ENCODE results near the gene MICAL2.

The MICAL2 gene

DNA sequence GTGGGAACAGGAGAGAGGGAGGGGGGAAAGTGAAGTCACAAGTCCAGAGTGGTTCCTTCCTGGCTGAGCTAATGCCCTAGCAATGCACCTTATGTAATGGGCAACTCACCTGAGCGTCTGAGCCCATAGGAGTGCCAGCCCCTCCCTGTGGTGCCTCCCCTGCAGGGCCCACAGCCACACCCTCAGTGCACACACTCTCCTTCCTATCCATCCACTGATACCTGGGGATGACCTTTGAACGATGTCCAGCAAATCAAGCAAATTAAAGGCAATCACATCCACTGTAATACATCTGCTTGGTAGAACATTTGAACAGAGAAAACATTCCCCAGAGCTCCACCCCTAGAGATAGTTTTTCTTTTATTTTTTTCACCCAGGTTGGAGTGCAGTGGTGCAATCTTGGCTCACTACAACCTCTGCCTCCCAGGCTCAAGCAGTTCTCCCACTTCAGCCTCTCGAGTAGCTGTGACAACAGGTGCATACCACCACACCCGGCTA lies 19.6 kb upstream of the MICAL2 start:
- H2AFZ ChIP-seq = no peak overlapping the region
- H3K36me3 ChIP-seq (ENCODE audit: control insufficient read depth, insufficient read depth, low read length) = no peaks in the 10 kb centered on the region
- no peaks in the 10 kb centered on the region for H3K9me3 ChIP-seq (ENCODE audit: control insufficient read depth, low read length)
- H3K4me3 ChIP-seq (ENCODE audit: low read depth, low read length) = no peak overlapping the region
- H3K4me2 ChIP-seq (ENCODE audit: low read length) = no peak overlapping the region
- no peaks in the 10 kb centered on the region for H3K4me1 ChIP-seq
- H3K79me2 ChIP-seq = no peaks in the 10 kb centered on the region
- TF ChIP-seq, protein P1, sequence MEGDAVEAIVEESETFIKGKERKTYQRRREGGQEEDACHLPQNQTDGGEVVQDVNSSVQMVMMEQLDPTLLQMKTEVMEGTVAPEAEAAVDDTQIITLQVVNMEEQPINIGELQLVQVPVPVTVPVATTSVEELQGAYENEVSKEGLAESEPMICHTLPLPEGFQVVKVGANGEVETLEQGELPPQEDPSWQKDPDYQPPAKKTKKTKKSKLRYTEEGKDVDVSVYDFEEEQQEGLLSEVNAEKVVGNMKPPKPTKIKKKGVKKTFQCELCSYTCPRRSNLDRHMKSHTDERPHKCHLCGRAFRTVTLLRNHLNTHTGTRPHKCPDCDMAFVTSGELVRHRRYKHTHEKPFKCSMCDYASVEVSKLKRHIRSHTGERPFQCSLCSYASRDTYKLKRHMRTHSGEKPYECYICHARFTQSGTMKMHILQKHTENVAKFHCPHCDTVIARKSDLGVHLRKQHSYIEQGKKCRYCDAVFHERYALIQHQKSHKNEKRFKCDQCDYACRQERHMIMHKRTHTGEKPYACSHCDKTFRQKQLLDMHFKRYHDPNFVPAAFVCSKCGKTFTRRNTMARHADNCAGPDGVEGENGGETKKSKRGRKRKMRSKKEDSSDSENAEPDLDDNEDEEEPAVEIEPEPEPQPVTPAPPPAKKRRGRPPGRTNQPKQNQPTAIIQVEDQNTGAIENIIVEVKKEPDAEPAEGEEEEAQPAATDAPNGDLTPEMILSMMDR (IDR thresholded peaks at IDR 0.05) = no peak
- no peak overlapping the region for H3K9ac ChIP-seq
- H3K27ac ChIP-seq = no peak overlapping the region
- H3K27me3 ChIP-seq (ENCODE audit: control insufficient read depth, insufficient read depth, low read length) = no peaks in the 10 kb centered on the region

DNA sequence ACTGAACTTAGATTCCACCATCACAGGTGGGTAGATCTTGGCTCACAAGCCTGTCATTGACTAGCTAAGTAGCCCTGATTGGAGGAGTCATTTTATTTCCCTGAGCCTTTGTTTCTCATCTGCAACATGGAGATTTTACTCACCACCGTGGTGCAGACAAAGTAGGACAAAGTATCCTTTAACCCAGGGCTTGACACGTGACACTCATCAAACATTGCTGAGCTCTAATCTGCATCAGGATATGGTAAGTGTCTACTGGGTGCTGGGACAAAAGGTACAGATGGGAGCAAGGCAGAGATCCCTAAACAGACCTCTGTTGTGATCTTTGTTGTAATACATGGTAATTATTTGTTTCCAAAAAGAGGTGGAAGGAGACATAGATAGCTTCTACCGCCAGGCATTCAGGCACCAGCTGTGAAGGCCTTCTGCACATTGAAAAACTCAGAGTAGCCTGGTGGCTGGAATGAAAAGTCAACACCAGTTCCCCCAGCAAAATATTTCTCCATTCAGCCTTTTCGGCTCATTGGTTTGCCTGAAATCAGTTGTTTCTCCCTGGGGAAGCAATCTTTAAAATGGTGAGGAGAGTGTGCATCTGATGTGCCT lies 18.3 kb upstream of the MICAL2 start:
- Histone ChIP-seq H3K27ac (no peak overlapping the region), H3K4me3 (ENCODE audit: low read depth, low read length) (no peak overlapping the region), H3K36me3 (ENCODE audit: control insufficient read depth, insufficient read depth, low read length) (no peaks in the 10 kb centered on the region), H3K9me3 (ENCODE audit: control insufficient read depth, low read length) (no peaks in the 10 kb centered on the region), H2AFZ (no peak overlapping the region), H3K9ac (no peak overlapping the region), H3K4me2 (ENCODE audit: low read length) (no peak overlapping the region), H3K79me2 (no peaks in the 10 kb centered on the region), H3K4me1 (no peaks in the 10 kb centered on the region), H3K27me3 (ENCODE audit: control insufficient read depth, insufficient read depth, low read length) (no peaks in the 10 kb centered on the region)
- TF ChIP-seq, protein P1 (IDR thresholded peaks at IDR 0.05) = no peak

DNA sequence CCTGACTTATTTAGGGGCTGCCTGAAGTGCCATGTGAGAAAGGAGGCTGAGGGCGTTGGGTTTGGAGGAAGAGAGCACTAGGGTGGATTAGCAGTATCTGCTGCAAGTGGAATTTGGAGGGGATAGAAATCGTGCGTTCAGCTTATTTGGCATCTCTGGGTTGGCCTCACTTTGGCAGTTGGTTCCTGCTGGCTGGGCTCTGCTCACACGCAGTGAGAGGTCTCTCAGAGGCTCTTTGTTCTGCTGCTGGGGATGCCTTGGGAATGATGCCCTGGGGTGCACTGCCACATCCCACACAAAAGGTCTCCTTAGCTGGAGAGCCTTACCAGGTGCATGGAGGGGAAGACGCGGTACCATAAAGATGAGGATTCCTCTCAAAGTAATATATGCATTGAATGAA lies 17.7 kb upstream of the MICAL2 start:
- Histone ChIP-seq H3K4me1 (no peaks in the 10 kb centered on the region), H3K4me3 (ENCODE audit: low read depth, low read length) (no peak overlapping the region), H3K27ac (no peak overlapping the region), H3K27me3 (ENCODE audit: control insufficient read depth, insufficient read depth, low read length) (no peaks in the 10 kb centered on the region), H3K9me3 (ENCODE audit: control insufficient read depth, low read length) (no peaks in the 10 kb centered on the region), H3K9ac (no peak overlapping the region), H2AFZ (no peak overlapping the region), H3K36me3 (ENCODE audit: control insufficient read depth, insufficient read depth, low read length) (no peaks in the 10 kb centered on the region), H3K79me2 (no peaks in the 10 kb centered on the region), H3K4me2 (ENCODE audit: low read length) (no peak overlapping the region)
- TF ChIP-seq, protein P1 (IDR thresholded peaks at IDR 0.05) = no peak

DNA sequence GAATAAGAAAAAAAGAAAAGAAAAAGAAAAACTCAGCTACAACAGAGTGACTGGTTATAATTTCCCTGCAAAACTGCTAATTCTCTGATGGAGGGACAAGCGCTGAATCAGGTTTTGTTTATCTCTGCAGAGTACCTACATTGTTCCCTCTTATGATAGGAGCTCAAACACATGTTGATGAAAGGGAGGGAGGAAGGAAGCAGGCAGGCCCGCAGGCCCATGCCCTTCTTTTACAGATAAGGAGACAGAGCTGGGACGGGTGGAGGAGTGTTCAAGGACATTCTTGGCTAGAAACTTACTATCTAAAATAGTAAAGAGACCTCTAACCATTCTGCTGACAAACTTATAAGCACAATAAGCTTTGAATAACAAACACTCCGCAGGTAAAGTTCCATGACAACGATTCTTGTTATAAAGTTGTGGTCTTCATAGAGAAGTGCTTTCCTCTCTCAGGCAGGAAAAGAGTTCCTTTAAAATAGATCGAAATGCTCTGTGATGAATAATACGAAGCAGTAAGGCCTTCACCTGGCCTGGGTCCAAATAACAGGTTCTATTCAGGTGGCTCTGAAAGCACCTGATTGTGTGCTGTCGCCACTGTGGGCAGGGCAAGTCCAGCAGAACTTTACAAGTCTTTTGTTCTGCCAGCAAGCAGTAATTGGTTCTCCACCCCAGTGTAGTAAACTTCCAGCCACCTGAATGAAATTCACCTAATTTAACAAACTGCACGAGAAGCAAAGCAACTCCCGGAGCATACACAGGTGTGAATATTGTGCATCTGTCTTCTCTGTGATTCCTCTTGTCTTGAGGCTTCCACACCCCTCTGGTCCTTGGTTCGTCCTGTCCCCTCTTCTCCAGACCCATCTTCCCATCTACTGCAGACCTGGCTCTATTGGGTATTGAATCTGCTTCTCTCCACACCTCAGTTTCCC lies 15.3 kb upstream of the MICAL2 start:
- no peak overlapping the region for H3K9ac ChIP-seq
- H3K4me3 ChIP-seq (ENCODE audit: low read depth, low read length) = no peak overlapping the region
- TF ChIP-seq, protein P1 (IDR thresholded peaks at IDR 0.05) = no peak
- no peaks in the 10 kb centered on the region for H3K79me2 ChIP-seq
- H3K4me2 ChIP-seq (ENCODE audit: low read length) = no peak overlapping the region
- no peaks in the 10 kb centered on the region for H3K4me1 ChIP-seq
- no peak overlapping the region for H3K27ac ChIP-seq
- no peaks in the 10 kb centered on the region for H3K9me3 ChIP-seq (ENCODE audit: control insufficient read depth, low read length)
- H3K27me3 ChIP-seq (ENCODE audit: control insufficient read depth, insufficient read depth, low read length) = no peaks in the 10 kb centered on the region
- no peak overlapping the region for H2AFZ ChIP-seq
- no peaks in the 10 kb centered on the region for H3K36me3 ChIP-seq (ENCODE audit: control insufficient read depth, insufficient read depth, low read length)

Measured in parathyroid adenoma (tissue), 2 donors.